ENCODE data around the gene GDPD5.

GDPD5 gene

GRCh38 chr11:75487365-75487764 lies 38.4 kb downstream of the GDPD5 start:
- no peak for DNase-seq

GRCh38 chr11:75485742-75486141 lies 40.0 kb downstream of the GDPD5 start:
- DNase-seq, result no peak

GRCh38 chr11:75482931-75483469 lies 42.7 kb downstream of the GDPD5 start:
- DNase-seq, result no peak

GRCh38 chr11:75481922-75482606 lies 43.7 kb downstream of the GDPD5 start:
- no peak for DNase-seq

- DNase-seq, result no peak
Observed at GRCh38 chr11:75481223-75481921, 44.4 kb downstream of the GDPD5 start.

GRCh38 chr11:75480185-75481175 lies 45.3 kb downstream of the GDPD5 start:
- DNase-seq, result no peak

- no peak for DNase-seq
Observed at GRCh38 chr11:75479597-75480145, 46.1 kb downstream of the GDPD5 start.

GRCh38 chr11:75478783-75479596 lies 46.8 kb downstream of the GDPD5 start:
- DNase-seq, result no peak

- DNase-seq, result no peak
Observed at GRCh38 chr11:75477614-75477935, 48.2 kb downstream of the GDPD5 start.

- no peak for DNase-seq
Observed at GRCh38 chr11:75476739-75477613, 48.8 kb downstream of the GDPD5 start.

GRCh38 chr11:75475767-75476650 lies 49.7 kb downstream of the GDPD5 start:
- no peak for DNase-seq

GRCh38 chr11:75474878-75475766 lies 50.6 kb downstream of the GDPD5 start:
- no peak for DNase-seq

- no peak for DNase-seq
Observed at GRCh38 chr11:75474240-75474639, 51.5 kb downstream of the GDPD5 start.

- no peak for DNase-seq
Observed at GRCh38 chr11:75473684-75474083, 52.1 kb downstream of the GDPD5 start.

- DNase-seq, result no peak
Observed at GRCh38 chr11:75472081-75472732, 53.5 kb downstream of the GDPD5 start.

- DNase-seq, result no peak
Observed at GRCh38 chr11:75471176-75471973, 54.4 kb downstream of the GDPD5 start.

- no peak for DNase-seq
Observed at GRCh38 chr11:75470476-75471080, 55.2 kb downstream of the GDPD5 start.
